GM21360 (cell line): ENCODE data around the gene PDZD8.
"Not testable (repeated sequence)": the region's sequence is repeated elsewhere in the genome, so short reads cannot be mapped to it uniquely, and the experiment has no call there.

ENCODE experiments used
- ATAC-seq: cut with Tn5 transposase; IDR thresholded peaks from one replicate; pipeline ENCODE4 v1.9.1; 2021; ENCODE audit warnings: mild to moderate bottlenecking, moderate library complexity; ENCODE audit not compliant: unreplicated experiment

Gene PDZD8

DNA sequence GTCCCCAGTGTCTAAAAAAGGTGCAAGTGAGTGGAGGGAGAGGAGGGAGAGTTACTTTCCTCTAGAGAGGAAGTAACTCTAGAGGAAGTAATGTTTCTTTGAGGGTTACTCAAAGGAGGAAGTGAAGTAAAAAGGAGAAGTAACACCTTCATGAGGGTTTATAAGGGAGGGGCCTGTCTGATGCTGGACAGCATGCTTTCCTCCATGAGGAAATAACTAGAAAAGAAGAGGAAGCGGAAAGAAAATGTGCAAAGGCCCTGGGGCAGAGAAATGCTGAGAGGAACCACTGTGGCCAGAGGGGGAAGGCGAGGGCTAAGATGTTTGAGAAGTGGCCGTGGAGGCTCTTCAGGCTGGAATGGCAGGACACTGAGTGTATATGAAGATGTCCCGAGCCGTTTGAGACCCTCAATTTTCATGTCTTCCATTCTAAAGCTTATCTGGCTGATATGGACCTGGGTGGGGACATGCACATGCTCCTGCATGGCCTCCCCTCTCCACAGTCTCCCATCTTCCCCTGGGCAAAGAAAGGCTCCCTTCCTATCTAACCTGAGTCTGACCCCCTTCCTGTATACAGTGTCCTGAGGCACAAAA is 137.7 kb downstream of the PDZD8 start:
- no peak for ATAC-seq

- not testable (repeated sequence) for ATAC-seq
Observed at GRCh38 chr10:117230107-117230506, 145.1 kb downstream of the PDZD8 start.

- no peak for ATAC-seq
Observed at GRCh38 chr10:117228210-117228609, 147.0 kb downstream of the PDZD8 start.
